Measurements from ENCODE around the gene PRKAG1. TPM values are rescaled to one million over a fixed set of nuclear protein-coding genes. Genes with fewer than 3 reads are reported as not detected.

The PRKAG1 gene
- total and polyA plus RNA-seq, 7 donors, result 49.5 to 105 (median 75.1) TPM

DNA sequence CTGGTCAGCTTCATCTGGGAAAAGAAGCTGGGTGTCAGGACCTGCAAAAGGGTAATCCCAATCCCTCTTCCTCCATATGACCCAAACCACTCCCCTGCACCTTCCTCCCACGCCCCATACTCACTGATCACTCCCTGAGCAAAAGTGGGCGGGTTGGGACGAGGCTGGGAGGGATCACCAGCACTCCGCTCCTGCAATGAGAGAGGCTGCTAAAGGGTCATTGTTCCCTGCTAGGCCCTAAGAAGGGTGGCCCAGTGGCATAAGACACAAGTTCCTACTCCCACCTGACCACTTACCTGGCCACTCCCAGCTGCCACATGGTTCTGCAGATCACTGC lies 15.7 kb upstream of the PRKAG1 start:
- Histone ChIP-seq H3K27ac (no peak overlapping the region), H3K4me3 (no peak overlapping the region), H3K36me3 (ENCODE audit: insufficient read depth in 1 of 2, low read depth in 1 of 2) (peaks cover 7 to 98% of the 10 kb centered on the region in 2 donors), H3K9me3 (no peaks in the 10 kb centered on the region), H3K4me1 (no peaks in the 10 kb centered on the region), H3K27me3 (ENCODE audit: insufficient read depth in 3 of 3, low read length in 2 of 3) (no peaks in the 10 kb centered on the region)
- DNase-seq (no peak), ATAC-seq (no peak)
- intact Hi-C loops (cut with DNase I), result no loop called here
- 83 to 94% (median 89%) methylated on average over 4 of the region's 4 CpGs for WGBS, 3 donors
- TF ChIP-seq, protein P1, sequence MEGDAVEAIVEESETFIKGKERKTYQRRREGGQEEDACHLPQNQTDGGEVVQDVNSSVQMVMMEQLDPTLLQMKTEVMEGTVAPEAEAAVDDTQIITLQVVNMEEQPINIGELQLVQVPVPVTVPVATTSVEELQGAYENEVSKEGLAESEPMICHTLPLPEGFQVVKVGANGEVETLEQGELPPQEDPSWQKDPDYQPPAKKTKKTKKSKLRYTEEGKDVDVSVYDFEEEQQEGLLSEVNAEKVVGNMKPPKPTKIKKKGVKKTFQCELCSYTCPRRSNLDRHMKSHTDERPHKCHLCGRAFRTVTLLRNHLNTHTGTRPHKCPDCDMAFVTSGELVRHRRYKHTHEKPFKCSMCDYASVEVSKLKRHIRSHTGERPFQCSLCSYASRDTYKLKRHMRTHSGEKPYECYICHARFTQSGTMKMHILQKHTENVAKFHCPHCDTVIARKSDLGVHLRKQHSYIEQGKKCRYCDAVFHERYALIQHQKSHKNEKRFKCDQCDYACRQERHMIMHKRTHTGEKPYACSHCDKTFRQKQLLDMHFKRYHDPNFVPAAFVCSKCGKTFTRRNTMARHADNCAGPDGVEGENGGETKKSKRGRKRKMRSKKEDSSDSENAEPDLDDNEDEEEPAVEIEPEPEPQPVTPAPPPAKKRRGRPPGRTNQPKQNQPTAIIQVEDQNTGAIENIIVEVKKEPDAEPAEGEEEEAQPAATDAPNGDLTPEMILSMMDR (IDR thresholded peaks at IDR 0.05), result no peak

DNA sequence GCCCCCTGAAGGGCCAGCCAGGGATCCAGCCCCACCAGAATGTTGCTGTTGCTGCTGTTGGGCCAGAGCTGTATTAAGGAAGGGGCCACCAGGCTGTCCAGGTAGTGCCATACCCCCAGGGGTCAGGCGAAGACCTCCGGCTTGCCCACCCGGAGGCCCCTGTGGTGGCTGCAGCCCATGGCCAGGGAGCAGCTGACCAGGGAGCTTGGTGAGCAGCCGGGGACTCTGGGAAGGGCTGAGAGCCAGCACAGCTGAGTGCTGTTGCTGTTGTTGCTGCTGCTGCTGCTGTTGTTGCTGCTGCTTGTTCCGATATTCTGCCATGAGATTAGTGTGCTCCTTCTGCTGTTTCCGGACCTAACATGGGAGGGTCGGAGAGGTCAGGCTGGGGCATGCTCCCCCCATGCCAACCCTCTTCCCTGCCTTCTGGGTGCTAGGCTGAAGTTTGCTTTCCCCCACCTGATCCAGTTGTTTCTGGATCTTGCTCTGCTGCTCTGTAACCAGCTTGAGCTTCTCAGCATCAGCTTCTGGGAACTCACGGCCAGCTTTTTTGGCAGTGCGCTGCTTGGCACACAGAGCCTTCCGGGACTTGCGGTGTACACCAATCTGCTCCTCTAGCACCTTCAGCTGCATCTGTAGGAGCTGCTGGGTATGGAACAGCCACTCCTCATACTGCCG lies 15.2 kb upstream of the PRKAG1 start:
- Histone ChIP-seq H3K9me3 (no peaks in the 10 kb centered on the region), H3K4me3 (no peak overlapping the region), H3K4me1 (no peaks in the 10 kb centered on the region), H3K27me3 (ENCODE audit: insufficient read depth in 3 of 3, low read length in 2 of 3) (no peaks in the 10 kb centered on the region), H3K36me3 (ENCODE audit: insufficient read depth in 1 of 2, low read depth in 1 of 2) (peaks cover 5 to 98% of the 10 kb centered on the region in 2 donors), H3K27ac (no peak overlapping the region)
- ATAC-seq, result peak in 1 of 4 donors; percentile 18
- WGBS, 3 donors, result 49 to 62% (median 58%) methylated on average over 12 of the region's 12 CpGs
- intact Hi-C loops (cut with DNase I), result no loop called here
- peak in 1 of 2 donors; percentile 52 for DNase-seq
- TF ChIP-seq, protein P1 (IDR thresholded peaks at IDR 0.05), result no peak

DNA sequence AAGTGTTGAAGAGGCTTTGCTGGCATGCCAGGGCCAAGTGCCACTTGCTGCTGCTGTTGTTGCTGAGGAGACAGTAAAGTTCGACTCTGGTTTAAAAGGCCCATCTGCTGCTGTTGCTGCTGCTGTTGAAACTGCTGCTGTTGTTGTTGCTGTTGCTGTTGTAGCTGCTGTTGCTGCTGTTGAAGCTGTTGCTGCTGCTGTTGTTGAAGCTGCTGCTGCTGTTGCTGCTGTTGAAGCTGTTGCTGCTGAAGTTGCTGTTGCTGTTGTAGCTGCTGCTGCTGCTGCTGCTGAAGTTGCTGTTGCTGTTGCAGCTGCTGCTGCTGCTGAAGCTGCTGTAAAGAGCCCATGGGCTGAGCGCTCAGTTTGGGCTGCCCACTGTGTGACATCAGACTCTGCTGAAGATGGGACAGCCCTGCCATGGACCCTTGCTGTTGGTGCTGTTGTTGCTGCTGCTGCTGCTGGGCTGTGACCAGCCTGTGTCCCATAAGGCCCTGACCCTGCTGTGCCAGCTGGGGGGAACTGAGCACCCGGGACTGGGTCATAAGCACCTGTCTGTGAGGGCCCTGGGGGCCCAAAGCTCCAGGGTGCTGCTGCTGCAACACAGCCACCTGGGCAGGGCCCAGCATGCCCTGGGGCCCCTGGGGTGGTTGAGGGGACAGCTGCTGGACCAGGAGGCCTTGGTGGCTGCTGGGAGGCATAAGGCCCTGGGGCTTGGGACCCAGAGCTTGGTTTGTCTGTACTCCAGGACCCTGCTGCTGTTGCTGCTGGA lies 14.3 kb upstream of the PRKAG1 start:
- Histone ChIP-seq H3K36me3 (ENCODE audit: insufficient read depth in 1 of 2, low read depth in 1 of 2) (peaks cover 8 to 98% of the 10 kb centered on the region in 2 donors), H3K27me3 (ENCODE audit: insufficient read depth in 3 of 3, low read length in 2 of 3) (no peaks in the 10 kb centered on the region), H3K4me1 (no peaks in the 10 kb centered on the region), H3K4me3 (no peak overlapping the region), H3K9me3 (no peaks in the 10 kb centered on the region), H3K27ac (no peak overlapping the region)
- 48 to 66% (median 52%) methylated on average over 3 of the region's 3 CpGs for WGBS, 3 donors
- intact Hi-C loops (cut with DNase I), result no loop called here
- ATAC-seq (peak in 2 of 4 donors; percentile 6 to 11), DNase-seq (no peak)
- TF ChIP-seq, protein P1 (IDR thresholded peaks at IDR 0.05), result no peak

DNA sequence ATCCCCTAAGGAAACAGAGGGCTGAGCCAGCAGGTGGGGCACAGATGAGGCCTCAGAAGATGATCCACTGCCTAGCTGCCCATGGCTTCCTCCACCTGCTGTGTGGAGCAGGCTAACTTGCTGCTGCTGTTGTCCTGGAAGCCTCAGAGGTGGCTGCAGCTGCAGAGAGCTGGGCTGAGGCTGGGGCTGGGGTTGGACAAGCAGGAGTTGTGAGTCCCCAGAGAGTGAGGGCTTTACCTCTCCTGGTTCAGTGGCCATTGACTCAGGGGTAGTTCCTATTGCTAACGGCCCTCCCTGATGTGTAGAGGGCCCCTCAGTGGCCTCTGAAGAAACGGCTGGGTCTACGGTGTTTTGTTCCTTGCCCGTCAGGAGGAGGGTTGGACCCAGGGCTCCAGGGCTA lies 13.7 kb upstream of the PRKAG1 start:
- DNase-seq (no peak), ATAC-seq (no peak)
- Histone ChIP-seq H3K27ac (no peak overlapping the region), H3K4me1 (no peaks in the 10 kb centered on the region), H3K36me3 (ENCODE audit: insufficient read depth in 1 of 2, low read depth in 1 of 2) (peaks cover 10 to 98% of the 10 kb centered on the region in 2 donors), H3K27me3 (ENCODE audit: insufficient read depth in 3 of 3, low read length in 2 of 3) (no peaks in the 10 kb centered on the region), H3K9me3 (no peaks in the 10 kb centered on the region), H3K4me3 (no peak overlapping the region)
- TF ChIP-seq, protein P1 (IDR thresholded peaks at IDR 0.05), result no peak
- intact Hi-C loops (cut with DNase I), result no loop called here
- 57 to 61% (median 58%) methylated on average over 4 of the region's 4 CpGs for WGBS, 3 donors
